ENCODE results near the gene CACNA1C. TPM values are rescaled to one million over a fixed set of nuclear protein-coding genes. Genes with fewer than 3 reads are reported as not detected.

The CACNA1C gene
- total and polyA plus RNA-seq, 2 donors (not counting 1 experiment from before 2014, with no cell fraction given), result 0.01 to 0.02 TPM

GRCh38 chr12:2187195-2187945 lies 134.6 kb downstream of the CACNA1C start:
- no peaks in the 10 kb centered on the region for H4K20me1 ChIP-seq (ENCODE audit: control insufficient read depth, insufficient read depth, low read length, poor library complexity, severe bottlenecking)
- H3K27me3 Mint-ChIP-seq, result peaks cover 9% of the 10 kb centered on the region
- H3K27me3 ChIP-seq (replicated peaks in 1 of 4; ENCODE audit: control extremely low read depth in 1 of 4, control insufficient read depth in 3 of 4, insufficient read depth in 4 of 4, low read length in 3 of 4), result no peaks in the 10 kb centered on the region
- no peak overlapping the region for H3K4me3 Mint-ChIP-seq
- H3K4me2 ChIP-seq (replicated peaks; ENCODE audit: low read depth, low read length, poor library complexity, severe bottlenecking), result no peak overlapping the region
- H3K4me1 Mint-ChIP-seq, result peaks cover 7% of the 10 kb centered on the region
- TF ChIP-seq EZH2 (IDR thresholded peaks at IDR 0.05; ENCODE audit: borderline replicate concordance, insufficient read depth, low read depth, low read length, poor library complexity, severe bottlenecking) (no peak), CTCF (IDR thresholded peaks at IDR 0.05) (no peak)
- H3K27ac Mint-ChIP-seq, result no peak overlapping the region
- H3K4me1 ChIP-seq (ENCODE audit: control insufficient read depth in 2 of 2, insufficient read depth in 2 of 2, low read length in 2 of 2), result peaks cover 0 to 5% of the 10 kb centered on the region in 2 donors
- no peaks in the 10 kb centered on the region for H3K36me3 ChIP-seq (replicated peaks in 1 of 2; ENCODE audit: control extremely low read depth in 1 of 2, control insufficient read depth in 1 of 2, extremely low read depth in 1 of 2, insufficient read depth in 2 of 2, low read length in 1 of 2)
- no peak overlapping the region for H2AFZ ChIP-seq (ENCODE audit: insufficient read depth, low read depth, low read length, poor library complexity, severe bottlenecking)
- ATAC-seq (ENCODE audit: low read depth) (no peak), DNase-seq (no peak)
- no peak overlapping the region for H3K4me3 ChIP-seq (ENCODE audit: control extremely low read depth in 1 of 5, extremely low read depth in 1 of 5, insufficient read depth in 1 of 5, low read depth in 2 of 5, low read length in 4 of 5)
- no peaks in the 10 kb centered on the region for H3K9me3 Mint-ChIP-seq (ENCODE audit: insufficient read depth)
- intact Hi-C loops (cut with micrococcal nuclease), result no loop called here
- H3K9me3 ChIP-seq (ENCODE audit: control extremely low read depth in 1 of 3, control insufficient read depth in 2 of 3, insufficient read depth in 1 of 3, low read length in 2 of 3), result peaks cover 0 to 3% (median 0%) of the 10 kb centered on the region in 3 donors
- H3K79me2 ChIP-seq (ENCODE audit: control insufficient read depth, insufficient read depth, low read length), result no peaks in the 10 kb centered on the region
- CTCF ChIA-PET, result no interaction called here
- 76% methylated on average over 15 of the region's 15 CpGs for WGBS (ENCODE audit: insufficient coverage)
- H3K9ac ChIP-seq (ENCODE audit: low read length), result no peak overlapping the region
- H3K27ac ChIP-seq (ENCODE audit: low read length in 2 of 2), result no peak overlapping the region
- POLR2A ChIA-PET, result no interaction called here

GRCh38 chr12:2190085-2190484 lies 137.3 kb downstream of the CACNA1C start:
- Histone ChIP-seq H3K27me3 (replicated peaks in 1 of 4; ENCODE audit: control extremely low read depth in 1 of 4, control insufficient read depth in 3 of 4, insufficient read depth in 4 of 4, low read length in 3 of 4) (no peaks in the 10 kb centered on the region), H3K27ac (ENCODE audit: low read length in 2 of 2) (no peak overlapping the region), H2AFZ (ENCODE audit: insufficient read depth, low read depth, low read length, poor library complexity, severe bottlenecking) (no peak overlapping the region), H3K9me3 (ENCODE audit: control extremely low read depth in 1 of 3, control insufficient read depth in 2 of 3, insufficient read depth in 1 of 3, low read length in 2 of 3) (peaks cover 0 to 3% (median 0%) of the 10 kb centered on the region in 3 donors), H3K79me2 (ENCODE audit: control insufficient read depth, insufficient read depth, low read length) (no peaks in the 10 kb centered on the region), H3K4me2 (replicated peaks; ENCODE audit: low read depth, low read length, poor library complexity, severe bottlenecking) (no peak overlapping the region), H3K36me3 (replicated peaks in 1 of 2; ENCODE audit: control extremely low read depth in 1 of 2, control insufficient read depth in 1 of 2, extremely low read depth in 1 of 2, insufficient read depth in 2 of 2, low read length in 1 of 2) (no peaks in the 10 kb centered on the region), H3K4me1 (ENCODE audit: control insufficient read depth in 2 of 2, insufficient read depth in 2 of 2, low read length in 2 of 2) (peaks cover 0 to 5% of the 10 kb centered on the region in 2 donors), H3K9ac (ENCODE audit: low read length) (no peak overlapping the region), H4K20me1 (ENCODE audit: control insufficient read depth, insufficient read depth, low read length, poor library complexity, severe bottlenecking) (no peaks in the 10 kb centered on the region), H3K4me3 (ENCODE audit: control extremely low read depth in 1 of 5, extremely low read depth in 1 of 5, insufficient read depth in 1 of 5, low read depth in 2 of 5, low read length in 4 of 5) (no peak overlapping the region)
- intact Hi-C loops (cut with micrococcal nuclease), result no loop called here
- TF ChIP-seq CTCF (IDR thresholded peaks at IDR 0.05) (no peak), EZH2 (IDR thresholded peaks at IDR 0.05; ENCODE audit: borderline replicate concordance, insufficient read depth, low read depth, low read length, poor library complexity, severe bottlenecking) (no peak)
- Mint-ChIP-seq H3K27ac (no peak overlapping the region), H3K4me3 (no peak overlapping the region), H3K9me3 (ENCODE audit: insufficient read depth) (no peaks in the 10 kb centered on the region), H3K4me1 (peaks cover 7% of the 10 kb centered on the region), H3K27me3 (peaks cover 4% of the 10 kb centered on the region)
- WGBS (ENCODE audit: insufficient coverage), result 94% methylated on average over 6 of the region's 9 CpGs
- ChIA-PET CTCF (no interaction called here), POLR2A (no interaction called here)
- ATAC-seq (ENCODE audit: low read depth) (no peak), DNase-seq (no peak)

Data from B cell (primary cell).